Measurements from ENCODE around the gene KIAA0825.

GRCh38 chr5:94234987-94235386 lies 383.4 kb downstream of the KIAA0825 start:
- TF ChIP-seq CTCF (IDR thresholded peaks at IDR 0.05; ENCODE audit: low read length) (no peak), EZH2 (IDR thresholded peaks at IDR 0.05; ENCODE audit: borderline replicate concordance, low read length) (no peak)
